GM19455 (cell line): ENCODE results near the gene ILF2.
A peak's percentile ranks its signal among the peaks of the same experiment; 100 is the strongest.
"Not testable (repeated sequence)": the region's sequence is repeated elsewhere in the genome, so short reads cannot be mapped to it uniquely, and the experiment has no call there.

Experiments used
- ATAC-seq: cut with Tn5 transposase; IDR thresholded peaks from one replicate; pipeline ENCODE4 v1.9.1; 2021; ENCODE audit not compliant: unreplicated experiment

ILF2 gene

DNA sequence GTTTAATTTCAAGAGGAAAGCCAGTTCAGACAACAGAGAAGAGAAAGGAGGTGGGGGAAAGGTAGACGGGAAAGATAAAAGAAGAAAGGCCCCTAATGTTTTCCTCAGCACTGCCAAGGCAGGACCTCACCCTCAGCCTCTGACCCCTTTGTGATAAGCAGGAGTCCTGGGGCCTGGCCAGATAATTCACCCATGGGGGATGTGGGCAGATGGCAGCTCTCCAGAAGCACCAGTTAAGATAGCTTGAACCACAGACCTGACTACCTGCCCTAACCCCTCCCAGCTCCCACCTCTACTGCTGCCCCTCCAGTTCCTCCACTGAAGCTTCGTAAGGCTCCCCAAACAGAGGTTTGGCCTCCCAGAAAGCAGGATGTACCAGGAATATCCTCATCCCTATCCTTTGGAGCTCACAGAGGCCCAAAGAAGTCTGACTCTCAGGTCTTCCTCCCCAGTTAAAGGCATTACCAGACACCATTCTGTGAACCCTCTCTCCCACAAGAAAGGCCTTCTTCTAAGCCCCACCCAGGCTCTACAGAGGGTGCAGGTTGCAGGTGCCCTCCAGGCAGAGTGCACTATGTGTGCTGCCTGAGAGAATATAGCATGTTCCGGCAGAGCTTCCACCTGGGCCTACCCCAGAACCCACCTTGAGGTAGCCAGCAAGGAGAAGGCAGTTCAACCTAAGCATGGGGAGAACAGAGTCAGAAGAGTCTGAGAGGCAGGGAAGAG is 21.5 kb downstream of the ILF2 start:
- no peak for ATAC-seq

DNA sequence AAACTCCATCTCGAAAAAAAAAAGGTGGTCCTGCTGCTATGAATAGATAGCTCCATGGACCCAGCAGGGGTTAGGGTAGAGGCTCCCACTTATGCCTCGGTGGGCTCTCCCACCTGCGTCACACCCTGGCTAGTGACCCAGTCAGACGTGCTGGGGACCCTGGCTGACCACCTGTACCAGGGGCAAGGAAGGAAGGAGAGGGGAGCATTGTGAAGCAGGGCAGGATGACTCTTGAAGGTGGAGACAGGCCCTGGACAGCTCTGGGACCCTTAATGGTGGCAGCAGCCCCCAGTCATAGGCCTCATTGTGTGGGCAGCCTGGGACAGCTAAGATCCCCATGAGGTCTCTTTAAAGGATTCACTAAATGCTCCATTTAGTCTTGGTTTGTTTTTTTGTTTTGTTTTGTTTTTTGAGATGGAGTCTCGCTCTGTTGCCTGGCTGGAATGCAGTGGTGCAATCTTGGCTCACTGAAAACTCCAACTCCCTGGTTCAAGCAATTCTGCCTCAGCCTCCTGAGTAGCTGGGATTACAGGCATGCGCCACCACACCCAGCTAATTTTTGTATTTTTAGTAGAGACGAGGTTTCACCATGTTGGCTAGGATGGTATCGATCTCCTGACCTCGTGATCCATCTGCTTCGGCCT is 22.7 kb downstream of the ILF2 start:
- ATAC-seq = no peak

DNA sequence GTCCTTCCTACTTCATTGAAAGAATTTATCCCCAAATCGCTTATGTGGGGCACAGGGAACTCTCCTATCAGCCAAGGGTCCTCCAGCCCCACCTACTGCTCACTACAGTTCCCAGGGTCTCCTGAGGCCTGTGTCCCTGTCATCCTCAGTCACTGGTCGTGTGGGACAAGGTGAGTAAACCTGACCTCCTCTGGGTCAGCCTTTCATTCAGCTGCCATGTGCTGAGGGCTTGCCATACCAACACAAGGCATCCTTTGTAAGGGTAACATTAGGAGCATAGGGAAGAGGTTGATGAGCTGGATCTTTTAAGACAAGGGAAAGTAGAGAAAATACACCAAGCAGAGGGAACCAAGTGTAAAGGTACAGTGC is 23.5 kb downstream of the ILF2 start:
- no peak for ATAC-seq

DNA sequence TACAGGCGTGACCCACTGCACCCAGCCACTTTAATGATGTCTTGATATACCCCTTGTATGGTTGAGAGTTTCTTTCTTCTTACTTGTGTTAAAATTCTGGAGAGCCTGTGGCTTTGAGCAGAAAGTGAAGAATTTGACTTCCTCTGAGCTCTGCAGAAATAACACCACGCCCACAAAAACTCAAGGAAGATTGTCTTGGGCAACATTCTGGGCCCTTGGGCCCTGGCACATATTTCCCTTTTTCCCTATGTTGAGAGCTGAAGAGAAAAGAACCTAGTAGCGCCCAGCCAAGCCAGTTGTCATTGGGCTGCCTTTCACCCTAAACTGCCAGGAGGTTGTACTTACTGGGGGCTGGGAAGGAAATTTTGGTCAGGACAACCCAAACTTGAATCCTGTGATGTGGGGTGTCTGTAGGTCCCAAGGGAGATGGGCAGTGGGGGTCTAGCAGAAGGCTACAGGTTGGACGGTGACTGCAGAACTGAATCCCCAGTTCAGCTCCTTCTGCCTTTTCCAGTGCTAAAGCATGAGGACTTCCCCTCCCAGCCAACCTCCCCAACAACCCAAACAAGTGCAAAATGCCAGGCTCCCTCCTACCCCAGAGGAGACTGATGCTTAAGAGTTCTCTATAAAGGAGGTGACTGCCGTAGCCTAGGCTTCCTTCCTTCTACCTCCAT is 24.0 kb downstream of the ILF2 start:
- ATAC-seq = no peak

DNA sequence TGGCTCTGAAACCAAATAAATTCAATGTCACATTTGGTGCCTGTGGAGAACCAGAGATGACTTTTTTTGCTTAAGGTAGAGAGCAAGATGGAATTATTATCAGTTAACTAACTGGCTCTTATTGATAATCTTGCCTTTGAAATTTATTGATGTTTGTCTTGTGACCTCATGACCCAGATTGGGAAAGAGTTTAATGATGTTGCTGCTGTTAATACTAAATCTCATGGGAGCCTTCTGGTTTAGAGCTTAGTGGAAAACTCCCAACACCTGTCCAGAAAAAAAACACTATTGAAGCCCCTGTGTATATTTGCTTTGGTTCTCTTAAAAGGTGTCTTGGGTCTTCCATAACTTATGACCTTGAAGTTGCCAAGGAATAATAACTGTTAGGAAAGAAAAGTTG is 27.0 kb downstream of the ILF2 start:
- no peak for ATAC-seq

DNA sequence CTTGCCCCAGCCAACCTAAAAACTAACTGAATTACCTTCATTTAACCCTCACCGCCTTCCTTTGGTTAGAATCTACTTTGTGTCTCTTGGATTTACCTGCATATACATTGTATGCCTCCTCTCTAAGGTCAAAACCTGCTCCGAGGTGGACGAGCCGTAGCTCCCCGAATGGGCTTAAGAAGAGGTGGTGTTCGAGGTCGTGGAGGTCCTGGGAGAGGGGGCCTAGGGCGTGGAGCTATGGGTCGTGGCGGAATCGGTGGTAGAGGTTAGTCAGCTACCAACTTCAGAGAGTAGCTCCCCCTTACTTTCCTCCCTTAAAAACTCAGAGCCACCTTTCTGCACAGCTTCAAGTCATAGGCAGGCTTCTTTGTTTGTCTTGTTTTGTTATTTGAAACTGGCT is 27.7 kb downstream of the ILF2 start:
- no peak for ATAC-seq

DNA sequence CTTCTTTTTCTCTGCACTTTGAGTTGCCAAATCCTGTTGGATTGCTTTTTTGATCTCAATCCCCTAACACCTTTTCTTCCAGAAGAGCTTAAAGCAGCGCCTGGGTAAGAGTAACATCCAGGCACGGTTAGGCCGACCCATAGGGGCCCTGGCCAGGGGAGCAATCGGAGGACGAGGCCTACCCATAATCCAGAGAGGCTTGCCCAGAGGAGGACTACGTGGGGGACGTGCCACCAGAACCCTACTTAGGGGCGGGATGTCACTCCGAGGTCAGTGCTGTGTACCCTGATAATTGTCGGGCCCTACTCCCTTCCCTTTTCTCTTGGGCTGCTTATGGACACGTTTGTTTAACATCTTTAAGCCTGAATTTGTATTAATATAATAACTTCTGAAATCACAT is 28.6 kb downstream of the ILF2 start:
- ATAC-seq = no peak

DNA sequence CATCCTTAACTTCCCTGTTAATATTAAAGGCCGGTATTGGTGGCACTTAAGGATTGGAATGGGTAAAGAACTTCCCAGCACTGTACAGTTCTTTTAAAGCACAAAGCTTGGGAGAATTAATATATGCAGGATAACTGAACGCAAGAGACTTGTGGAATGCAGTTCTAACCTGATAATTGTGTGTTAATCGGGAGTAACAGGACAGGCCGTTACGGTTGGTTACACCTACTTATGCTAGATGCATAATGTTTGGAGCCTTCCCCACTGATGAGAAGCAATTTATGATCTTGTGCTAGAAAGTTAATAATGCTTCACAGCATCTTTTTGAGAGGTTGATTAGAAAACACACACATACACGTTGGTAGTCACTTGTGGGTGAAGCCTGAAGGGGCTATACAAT is 29.9 kb downstream of the ILF2 start:
- ATAC-seq = no peak

DNA sequence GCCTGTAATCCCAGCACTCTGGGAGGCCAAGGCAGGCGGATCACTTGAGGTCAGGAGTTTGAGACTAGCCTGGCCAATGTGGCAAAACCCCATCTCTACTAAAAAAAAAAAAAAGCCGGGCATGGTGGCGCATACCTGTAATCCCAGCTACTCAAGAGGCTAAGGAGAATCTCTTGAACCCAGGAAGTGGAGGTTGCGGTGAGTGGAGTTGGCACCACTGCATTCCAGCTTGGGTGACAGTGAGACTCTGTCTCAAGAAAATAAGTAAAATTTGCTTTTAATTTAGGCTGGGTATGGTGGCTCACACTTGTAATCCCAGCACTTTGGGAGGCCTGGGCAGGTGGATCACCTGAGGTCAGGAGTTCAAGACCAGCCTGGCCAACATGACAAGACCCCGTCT is 30.6 kb downstream of the ILF2 start:
- not testable (repeated sequence) for ATAC-seq

DNA sequence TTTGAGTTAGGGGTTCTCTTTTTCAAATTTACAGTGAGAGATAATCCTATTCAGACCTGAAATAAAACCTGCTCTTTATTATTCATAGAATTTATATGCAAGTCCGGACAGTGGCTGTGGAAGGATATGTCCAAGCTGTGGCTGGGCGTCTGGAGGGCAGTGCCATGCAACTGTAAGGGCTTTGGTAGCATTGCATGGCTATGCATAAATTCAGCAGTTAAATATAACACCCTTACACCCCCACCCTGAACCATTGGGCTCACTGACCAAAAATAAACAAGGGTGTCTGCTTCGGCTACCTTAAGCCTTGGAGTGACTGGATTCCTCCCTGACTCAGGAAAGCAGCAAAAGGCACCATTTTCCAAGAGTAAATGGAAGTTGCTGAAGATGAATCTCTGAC is 31.5 kb downstream of the ILF2 start:
- ATAC-seq = no peak

DNA sequence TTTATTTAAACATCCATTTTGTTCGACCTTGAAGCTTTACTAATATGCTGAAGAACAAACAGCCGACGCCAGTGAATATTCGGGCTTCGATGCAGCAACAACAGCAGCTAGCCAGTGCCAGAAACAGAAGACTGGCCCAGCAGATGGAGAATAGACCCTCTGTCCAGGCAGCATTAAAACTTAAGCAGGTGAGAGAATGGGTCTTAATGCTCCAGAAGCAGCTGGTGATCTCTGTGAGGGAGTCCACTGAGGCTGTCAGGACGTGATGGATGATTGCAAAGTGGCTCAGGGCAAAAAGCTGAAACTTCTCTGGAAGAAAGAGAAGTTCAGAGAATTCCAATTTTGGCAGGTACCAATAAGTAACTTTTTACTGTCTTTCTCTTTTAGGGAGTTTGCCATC is 32.5 kb downstream of the ILF2 start:
- ATAC-seq = no peak

DNA sequence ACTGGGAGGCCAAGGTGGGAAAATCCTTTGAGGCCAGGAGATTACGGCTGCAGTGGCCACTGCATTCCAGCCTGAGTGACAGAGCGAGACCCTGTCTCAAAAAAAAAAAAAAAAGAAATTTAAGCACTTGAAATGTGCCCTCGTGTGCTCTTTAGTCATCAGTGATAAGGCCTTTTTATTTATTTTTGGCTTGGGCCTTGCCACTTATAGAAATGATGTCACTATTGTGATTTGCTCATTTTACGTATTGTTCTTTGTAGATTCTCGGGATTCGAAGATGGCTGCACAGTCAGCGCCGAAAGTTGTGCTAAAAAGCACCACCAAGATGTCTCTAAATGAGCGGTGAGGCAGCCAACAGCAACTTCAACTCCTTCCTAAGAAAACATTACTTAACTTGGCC is 34.5 kb downstream of the ILF2 start:
- no peak for ATAC-seq

DNA sequence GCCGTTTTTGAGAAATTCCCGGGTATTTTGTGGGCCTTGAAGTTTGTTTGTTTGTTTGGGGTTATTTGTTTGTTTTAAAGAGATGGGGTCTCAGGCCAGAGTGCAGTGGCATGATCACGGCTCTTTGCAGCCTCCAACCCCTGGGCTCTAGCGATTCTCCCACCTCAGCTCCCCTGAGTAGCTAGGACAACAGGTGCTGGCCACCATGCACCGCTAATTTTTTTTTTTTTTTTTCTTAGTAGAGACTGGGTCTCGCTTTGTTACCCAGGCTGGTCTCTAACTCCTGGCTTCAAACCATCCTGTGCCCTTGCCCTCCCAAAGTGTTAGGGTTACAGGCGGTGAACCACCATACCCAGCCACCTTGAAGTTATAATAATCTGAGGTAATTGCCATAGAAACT is 34.9 kb downstream of the ILF2 start:
- no peak for ATAC-seq

DNA sequence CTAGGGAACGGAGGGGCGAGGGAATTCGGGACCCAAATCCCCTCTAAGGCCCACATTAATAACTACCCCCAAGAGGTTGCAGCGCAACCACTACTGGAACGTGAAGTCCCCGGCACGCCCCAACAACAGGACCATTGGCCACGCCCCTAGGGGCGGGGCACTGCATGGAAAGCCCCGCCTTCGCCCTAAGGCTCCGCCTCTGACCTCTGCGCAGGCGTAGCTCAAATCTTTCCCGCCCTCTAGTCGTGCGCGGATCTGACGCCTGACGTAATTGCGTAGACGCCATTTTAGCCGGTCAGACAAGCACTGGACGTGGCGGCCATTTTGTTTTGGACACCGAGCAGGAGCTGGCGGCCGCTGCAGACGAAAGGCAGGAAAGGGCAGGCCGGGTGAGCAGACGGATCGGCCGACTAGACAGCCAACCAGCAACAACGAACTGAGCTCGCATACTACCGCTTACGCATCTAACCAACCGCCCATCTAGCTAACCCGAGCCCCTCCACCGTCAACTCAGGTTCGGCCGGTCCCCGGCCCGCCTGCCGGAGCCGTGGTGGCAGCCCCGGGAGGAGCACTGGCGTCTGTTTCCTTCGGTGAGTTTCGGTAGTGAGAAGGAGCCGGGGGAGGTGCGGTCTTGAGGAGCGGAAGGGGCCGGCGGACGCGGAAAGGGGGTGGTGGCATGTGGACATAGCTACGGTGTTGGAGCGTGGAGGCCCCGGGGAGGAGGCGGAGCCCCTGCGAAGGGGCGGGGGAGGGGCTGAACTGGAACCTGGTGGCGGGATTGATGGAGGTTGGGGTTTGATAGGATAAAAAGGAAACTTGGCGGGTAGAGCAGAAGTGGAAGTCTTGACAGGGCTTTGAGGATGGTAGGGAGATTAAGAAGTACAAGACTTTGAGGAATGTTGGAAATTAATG is 36.8 kb downstream of the ILF2 start, which contains the start of gene CHTOP:
Gene CHTOP (plus strand): TSS at position 313 of the 912 bp plus-strand sequence. CDS start 2,523 bp downstream, outside the sequence.
- peak; percentile 85 for ATAC-seq

DNA sequence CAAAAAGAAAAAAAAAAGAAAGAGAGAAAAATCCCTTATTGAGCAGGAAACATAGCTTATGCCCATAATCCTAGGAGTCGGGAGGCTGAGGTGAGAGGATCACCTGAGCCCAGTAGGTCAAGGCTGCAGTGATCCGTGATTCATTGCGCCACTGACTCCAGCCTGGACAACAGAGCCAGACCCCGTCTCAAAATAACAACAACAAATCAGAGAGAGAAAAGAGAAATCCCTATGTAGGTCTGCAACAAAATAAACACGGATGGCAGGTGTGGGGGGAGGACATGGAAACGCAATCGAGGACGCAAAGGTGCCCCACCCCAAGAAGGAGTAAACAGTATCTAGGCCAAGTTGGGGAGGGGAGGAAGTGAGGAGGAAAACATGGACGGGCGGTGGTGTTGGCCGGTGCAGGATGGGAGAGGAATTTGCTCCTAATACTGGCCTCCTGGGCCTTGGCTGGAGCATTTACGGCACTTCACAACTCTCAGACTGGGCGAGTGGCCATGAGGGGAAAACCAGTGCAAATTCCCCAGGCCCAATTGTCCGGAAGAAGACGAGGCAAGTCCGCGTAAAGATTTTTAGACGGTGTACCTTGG is 37.5 kb downstream of the ILF2 start:
- peak; percentile 5 for ATAC-seq

DNA sequence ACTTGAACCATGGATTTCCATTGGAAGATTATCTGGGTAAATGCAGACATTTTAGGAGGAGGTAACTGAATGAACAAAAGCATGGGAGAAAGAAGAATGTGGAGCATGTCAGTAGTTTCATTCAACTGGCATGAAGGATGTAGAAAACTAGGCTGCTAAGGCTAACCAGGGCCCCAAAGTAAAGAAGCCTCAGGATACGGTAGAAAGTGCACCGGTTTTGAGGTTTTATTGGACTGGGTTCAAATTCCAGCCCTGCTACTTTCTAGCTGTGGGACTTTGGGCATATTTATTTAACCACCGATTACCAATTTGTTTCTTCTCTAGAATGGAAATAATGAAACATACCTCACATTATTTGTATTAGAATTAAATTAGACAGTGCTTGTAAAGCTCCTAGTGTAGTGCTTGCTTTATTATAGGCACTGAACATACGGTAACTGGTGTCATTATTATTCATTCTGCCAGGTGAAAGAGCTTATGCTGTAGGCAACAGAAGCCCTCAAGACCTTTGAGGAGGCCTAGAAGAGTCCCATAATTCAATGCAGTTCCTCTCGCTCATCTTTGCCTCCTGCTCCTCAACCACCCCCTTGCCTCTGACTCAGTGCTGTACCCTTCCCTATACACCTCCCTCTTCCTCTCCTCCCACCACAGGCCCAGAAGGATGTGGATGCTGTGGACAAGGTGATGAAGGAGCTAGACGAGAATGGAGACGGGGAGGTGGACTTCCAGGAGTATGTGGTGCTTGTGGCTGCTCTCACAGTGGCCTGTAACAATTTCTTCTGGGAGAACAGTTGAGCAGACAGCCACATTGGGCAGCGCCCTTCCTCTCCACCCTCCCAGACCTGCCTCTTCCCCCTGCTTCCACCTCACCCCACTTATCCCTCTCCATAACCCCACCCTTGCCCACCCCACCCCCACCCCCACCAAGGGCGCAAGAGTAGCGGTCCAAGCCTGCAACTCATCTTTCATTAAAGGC is 39.5 kb downstream of the ILF2 start:
- no peak for ATAC-seq

DNA sequence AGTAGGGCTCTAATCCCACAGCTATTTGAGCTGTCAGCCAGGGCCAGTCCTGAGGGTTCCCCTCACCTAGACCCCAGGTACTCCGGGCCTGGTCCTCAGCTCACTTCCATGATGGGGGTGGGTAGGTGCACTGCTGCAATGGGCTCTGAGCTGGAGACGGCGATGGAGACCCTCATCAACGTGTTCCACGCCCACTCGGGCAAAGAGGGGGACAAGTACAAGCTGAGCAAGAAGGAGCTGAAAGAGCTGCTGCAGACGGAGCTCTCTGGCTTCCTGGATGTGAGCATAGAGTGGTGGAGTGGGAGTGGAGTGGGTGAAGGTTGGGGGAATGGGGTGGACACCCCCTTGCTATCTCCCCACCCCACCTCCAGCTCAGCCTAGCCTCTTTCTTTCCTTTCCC is 40.4 kb downstream of the ILF2 start:
- ATAC-seq = no peak

DNA sequence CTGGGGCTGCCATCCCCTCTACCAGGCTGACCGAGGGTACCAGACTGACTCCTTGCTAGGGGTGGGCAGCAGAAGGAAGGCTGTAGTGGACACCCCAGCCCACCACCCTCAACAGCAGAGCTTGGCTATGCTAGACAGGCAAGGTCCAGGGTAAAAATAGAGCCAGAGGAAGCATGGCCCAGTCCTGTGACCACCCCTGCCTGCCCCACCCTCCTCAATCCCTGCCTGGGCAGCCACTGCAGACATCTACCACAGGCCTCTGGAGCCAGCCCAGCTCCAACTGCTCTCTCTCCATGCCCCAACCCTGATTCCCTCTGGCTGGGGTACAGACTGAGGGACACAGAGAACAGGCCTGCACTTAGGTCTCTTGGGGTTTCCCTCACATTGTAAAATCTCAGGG is 40.8 kb downstream of the ILF2 start:
- ATAC-seq = no peak

DNA sequence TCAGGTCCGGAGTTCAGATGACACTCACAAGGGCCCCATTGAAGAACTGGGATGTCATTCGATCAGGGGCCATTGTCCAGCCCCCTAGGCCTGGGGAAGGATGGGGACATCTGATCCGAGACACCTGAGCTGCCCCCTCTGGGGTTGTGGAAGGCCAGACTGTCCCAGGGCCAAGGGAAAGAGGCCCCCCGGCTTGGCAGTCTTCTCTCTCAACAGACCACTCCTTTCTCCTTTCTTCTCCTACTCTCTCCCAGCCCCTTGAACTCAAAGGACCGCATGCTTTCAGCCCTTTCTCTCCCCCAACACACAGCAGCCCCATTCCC is 41.5 kb downstream of the ILF2 start:
- ATAC-seq = no peak
